Stimulated activated CD4-positive, alpha-beta T cell treated with anti-CD3 and anti-CD28 coated beads, TNF-alpha, amount 100 ng/mL, for 48 hours (primary cell): ENCODE data around the gene LDHAL6B.
"Not testable (repeated sequence)": the region's sequence is repeated elsewhere in the genome, so short reads cannot be mapped to it uniquely, and the experiment has no call there.

ENCODE experiments used
- DNase-seq, 3 donors: peaks; one replicate each; pipeline ENCODE4 v3.0.0-alpha.2; 2020; ENCODE audit warnings: low read depth in 3 of 3

The LDHAL6B gene

GRCh38 chr15:59206623-59207183, at the start of gene LDHAL6B:
TSS of gene LDHAL6B (plus strand) at chr15:59206843. CDS start at chr15:59206941, 98 bp downstream.
- DNase-seq, result no peak

- no peak for DNase-seq
Measured at GRCh38 chr15:59157396-59157795, 49.2 kb upstream of the LDHAL6B start.

GRCh38 chr15:59157840-59158700, 48.6 kb upstream of the LDHAL6B start:
- DNase-seq, result no peak

GRCh38 chr15:59158701-59159034, 48.0 kb upstream of the LDHAL6B start:
- DNase-seq, result no peak

GRCh38 chr15:59159210-59159609, 47.4 kb upstream of the LDHAL6B start:
- DNase-seq, result no peak

GRCh38 chr15:59160880-59161593, 45.6 kb upstream of the LDHAL6B start:
- peak in 1 of 3 donors; percentile 6 for DNase-seq

- not testable (repeated sequence) for DNase-seq
Measured at GRCh38 chr15:59162080-59162479, 44.6 kb upstream of the LDHAL6B start.

GRCh38 chr15:59165726-59166125, 40.9 kb upstream of the LDHAL6B start:
- DNase-seq, result no peak

- DNase-seq, result no peak
Measured at GRCh38 chr15:59166166-59166565, 40.5 kb upstream of the LDHAL6B start.

GRCh38 chr15:59166601-59167265, 39.9 kb upstream of the LDHAL6B start:
- DNase-seq, result no peak

GRCh38 chr15:59168536-59168935, 38.1 kb upstream of the LDHAL6B start:
- DNase-seq, result no peak

- DNase-seq, result no peak
Measured at GRCh38 chr15:59169251-59169708, 37.4 kb upstream of the LDHAL6B start.

- DNase-seq, result no peak
Measured at GRCh38 chr15:59170295-59171066, 36.2 kb upstream of the LDHAL6B start.

GRCh38 chr15:59171067-59171397, 35.6 kb upstream of the LDHAL6B start:
- DNase-seq, result no peak

- no peak for DNase-seq
Measured at GRCh38 chr15:59172289-59172901, 34.2 kb upstream of the LDHAL6B start.

- no peak for DNase-seq
Measured at GRCh38 chr15:59173194-59173593, 33.4 kb upstream of the LDHAL6B start.

- no peak for DNase-seq
Measured at GRCh38 chr15:59174151-59174834, 32.4 kb upstream of the LDHAL6B start.

- peak; percentile 10 to 45 (median 16) for DNase-seq
Measured at GRCh38 chr15:59174835-59175831, 31.5 kb upstream of the LDHAL6B start.

GRCh38 chr15:59176653-59177316, 29.9 kb upstream of the LDHAL6B start:
- no peak for DNase-seq
